ENCODE data around the gene CRIP3. TPM values are rescaled to one million over a fixed set of nuclear protein-coding genes. Genes with fewer than 3 reads are reported as not detected.

Gene CRIP3
- total and polyA plus RNA-seq, 2 of the 4 experiments (the other 2 are of a cell fraction): not detected

- ATAC-seq (ENCODE audit: low read depth): no peak
- no peak overlapping the region for H2AK5ac ChIP-seq (ENCODE audit: low read depth, low read length)
- H3K14ac ChIP-seq (replicated peaks; ENCODE audit: low read depth, low read length): no peak overlapping the region
- H3K4ac ChIP-seq (ENCODE audit: low read depth, low read length): no peak overlapping the region
- H4K91ac ChIP-seq (ENCODE audit: insufficient read depth, low read depth, low read length): no peak overlapping the region
- H3K23ac ChIP-seq (ENCODE audit: low read depth, low read length): no peak overlapping the region
- POLR2A ChIA-PET (ENCODE audit: unreplicated experiment): no interaction called here
- no peak overlapping the region for H2BK20ac ChIP-seq (ENCODE audit: low read depth, low read length)
- H3K18ac ChIP-seq (ENCODE audit: low read depth, low read length): no peak overlapping the region
- no peak overlapping the region for H3K27ac ChIP-seq (ENCODE audit: insufficient read depth, low read length)
- no peak overlapping the region for H3K4me2 ChIP-seq (ENCODE audit: low read depth, low read length)
- H2BK5ac ChIP-seq (ENCODE audit: low read depth, low read length, poor library complexity, severe bottlenecking): no peak overlapping the region
- peaks cover 8% of the 10 kb centered on the region for H3K9me1 ChIP-seq (ENCODE audit: insufficient read depth, low read length)
- H3K79me1 ChIP-seq (ENCODE audit: low read depth in 1 of 2, low read length in 2 of 2): no peaks in the 10 kb centered on the region
- BruUV-seq (replicated peaks): no TSS peak
- H3K36me3 ChIP-seq (ENCODE audit: control insufficient read depth, insufficient read depth, low read length): no peaks in the 10 kb centered on the region
- CTCF ChIA-PET: no interaction called here
- TF ChIP-seq RCOR1 (IDR thresholded peaks at IDR 0.05; ENCODE audit: insufficient replicate concordance, low read length): no peak
- TF ChIP-seq MXI1 (IDR thresholded peaks at IDR 0.05; ENCODE audit: borderline replicate concordance, low read depth, low read length): no peak
- no peak for TF ChIP-seq CTCF (conservative IDR thresholded peaks at IDR 0.05; ENCODE audit: low read depth, low read length)
- TF ChIP-seq FOS (IDR thresholded peaks at IDR 0.05; ENCODE audit: low read depth, low read length): no peak
- TF ChIP-seq ELK1 (IDR thresholded peaks at IDR 0.05; ENCODE audit: borderline replicate concordance, low read depth, low read length): no peak
- no peaks in the 10 kb centered on the region for H3K9me3 ChIP-seq (ENCODE audit: control insufficient read depth, insufficient read depth, low read length)
- peaks cover 38% of the 10 kb centered on the region for H3K27me3 ChIP-seq (ENCODE audit: control insufficient read depth, insufficient read depth, low read length)
- H2BK15ac ChIP-seq (ENCODE audit: low read depth, low read length): no peak overlapping the region
- no CpG with 5 or more reads among the region's 6 CpGs for WGBS, 2 experiments (ENCODE audit: extremely low coverage in 2 of 2, insufficient read length in 1 of 2)
- no peak overlapping the region for H2BK120ac ChIP-seq (ENCODE audit: low read depth, low read length)
- H3K4me3 ChIP-seq (ENCODE audit: insufficient read depth, low read depth, low read length): no peak overlapping the region
- dilution Hi-C loops (cut with HindIII; ENCODE audit: low sequenced_read_pairs, unreplicated experiment): no loop called here
- H2AFZ ChIP-seq (replicated peaks; ENCODE audit: low read length, poor library complexity): no peak overlapping the region
- H2AK9ac ChIP-seq (replicated peaks; ENCODE audit: low read depth, low read length, poor library complexity): no peak overlapping the region
- no peak overlapping the region for H3K56ac ChIP-seq (ENCODE audit: extremely low read depth, insufficient read depth, low read length)
- H4K8ac ChIP-seq (ENCODE audit: low read depth in 2 of 2, low read length in 2 of 2): no peak overlapping the region
- intact Hi-C loops (cut with micrococcal nuclease): no loop called here
- H4K5ac ChIP-seq (ENCODE audit: low read depth, low read length): no peak overlapping the region
- in situ Hi-C loops (cut with MboI; ENCODE audit: low sequenced_read_pairs): no loop called here
- DNase-seq: no peak
- no peaks in the 10 kb centered on the region for H4K20me1 ChIP-seq (ENCODE audit: insufficient read depth, low read length)
- no peak overlapping the region for H3K9ac ChIP-seq (ENCODE audit: low read depth, low read length)
- H3K4me1 ChIP-seq (ENCODE audit: control insufficient read depth, insufficient read depth, low read length): peaks cover 2% of the 10 kb centered on the region; the same call in 1 of the 2 replicates
Measured at GRCh38 chr6:43265564-43265963, 43.1 kb downstream of the CRIP3 start.

Data from IMR-90 (cell line).